GM12875 (cell line): ENCODE measurements around the gene PEX3.
"Not testable (repeated sequence)": the region's sequence is repeated elsewhere in the genome, so short reads cannot be mapped to it uniquely, and the experiment has no call there.

Source experiments
- H3K4me3 ChIP-seq: one replicate; pipeline ENCODE4 v1.5.1; 2011; ENCODE audit warnings: low read depth, low read length, control low read depth
- CTCF ChIP-seq: IDR thresholded peaks from 2 replicates; pipeline ENCODE4 v1.5.1; 2011; ENCODE audit warnings: low read depth, mild to moderate bottlenecking, control low read depth, inconsistent platforms, low read length, moderate library complexity, borderline replicate concordance; ENCODE audit not compliant: insufficient read depth

The PEX3 gene

DNA sequence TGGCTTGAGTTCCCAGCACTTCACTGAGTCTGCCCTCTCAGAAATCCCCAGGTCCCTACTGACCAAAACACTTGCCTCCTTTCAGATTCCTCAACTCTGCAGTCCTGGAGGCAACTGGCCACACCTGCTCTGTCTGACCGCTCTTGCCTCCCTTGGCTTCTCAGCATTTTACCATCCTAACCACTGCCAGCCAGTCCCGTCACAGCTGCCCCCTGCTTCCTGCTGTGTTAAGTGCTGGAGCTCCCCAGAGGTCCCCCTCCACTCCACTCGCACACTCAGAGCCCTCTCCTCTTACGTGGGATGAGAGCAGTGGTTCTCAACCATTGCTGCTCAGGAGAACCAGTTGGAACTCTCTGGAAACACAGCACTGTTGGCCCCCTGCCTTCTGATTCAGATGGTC lies 20.6 kb upstream of the PEX3 start:
- no peak overlapping the region for H3K4me3 ChIP-seq
- no peak for TF ChIP-seq CTCF

- H3K4me3 ChIP-seq, result no peak overlapping the region
- TF ChIP-seq CTCF, result no peak
Observed at GRCh38 chr6:143431226-143431625, 19.4 kb upstream of the PEX3 start.

DNA sequence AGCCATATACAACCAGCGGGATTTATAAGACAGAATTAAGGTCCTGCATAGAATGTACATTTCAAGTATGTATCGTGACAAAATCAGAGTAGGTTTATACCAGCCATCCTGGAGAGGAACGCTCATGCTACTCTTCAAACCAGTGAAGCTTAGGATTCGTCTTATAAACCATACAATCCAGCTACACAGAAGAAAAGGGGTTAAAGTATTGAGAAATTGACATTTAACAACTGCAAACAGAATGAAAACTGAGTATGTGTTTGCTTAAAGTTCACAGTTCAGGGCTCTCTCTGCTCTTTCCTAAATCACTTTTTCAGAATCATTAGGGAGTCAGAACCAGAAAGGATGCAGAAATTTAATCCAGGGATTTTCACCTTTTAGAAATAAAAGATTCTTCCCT lies 18.0 kb upstream of the PEX3 start:
- H3K4me3 ChIP-seq, result no peak overlapping the region
- TF ChIP-seq CTCF, result no peak

DNA sequence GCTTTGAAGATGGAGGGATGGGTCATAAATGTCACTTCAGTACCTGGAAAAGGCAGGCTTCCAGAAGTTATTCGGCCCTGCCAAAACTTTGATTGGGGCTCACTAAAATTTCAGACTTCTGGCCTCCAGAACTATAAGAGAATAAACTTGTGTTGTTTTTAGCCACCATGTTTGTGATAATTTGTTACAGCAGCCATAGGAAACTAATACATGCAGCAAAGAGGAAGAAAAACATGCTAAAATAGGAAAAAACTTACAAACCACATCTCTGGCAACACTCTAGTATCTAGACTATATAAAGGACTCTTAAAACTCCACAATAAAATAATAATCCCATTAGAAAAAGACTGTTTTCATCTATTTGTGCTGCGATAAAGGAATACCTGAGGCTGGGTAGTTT lies 9.6 kb upstream of the PEX3 start:
- no peak for TF ChIP-seq CTCF
- H3K4me3 ChIP-seq, result no peak overlapping the region

- TF ChIP-seq CTCF, result no peak
- H3K4me3 ChIP-seq, result no peak overlapping the region
Observed at GRCh38 chr6:143441680-143442545, 8.7 kb upstream of the PEX3 start.

GRCh38 chr6:143443096-143443495 lies 7.5 kb upstream of the PEX3 start:
- no peak for TF ChIP-seq CTCF
- no peak overlapping the region for H3K4me3 ChIP-seq

DNA sequence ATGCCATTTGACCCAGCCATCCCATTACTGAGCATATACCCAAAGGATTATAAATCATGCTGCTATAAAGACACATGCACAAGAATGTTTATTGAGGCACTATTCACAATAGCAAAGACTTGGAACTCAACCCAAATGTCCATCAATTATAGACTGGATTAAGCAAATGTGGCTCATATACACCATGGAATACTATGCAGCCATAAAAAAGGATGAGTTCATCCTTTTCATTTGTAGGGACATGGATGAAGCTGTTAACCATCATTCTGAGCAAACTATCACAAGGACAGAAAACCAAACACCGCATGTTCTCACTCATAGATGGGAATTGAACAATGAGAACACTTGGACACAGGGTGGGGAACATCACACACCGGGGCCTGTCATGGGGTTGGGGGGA lies 2.7 kb upstream of the PEX3 start:
- H3K4me3 ChIP-seq, result not testable (repeated sequence)
